PC-3 (cell line): Measurements from ENCODE around the gene ITGB1BP1.

Experiments used
- EZH2 ChIP-seq: fragments of 300-600 bp; sonication (generic); IDR thresholded peaks from one replicate; pipeline ENCODE4 v1.6.1; 2017; ENCODE audit warnings: antibody characterized with exemption, mild to moderate bottlenecking, low read length; ENCODE audit not compliant: unreplicated experiment
- EZH2phosphoT487 ChIP-seq: fragments of 300-600 bp; sonication (generic); IDR thresholded peaks from 2 replicates; pipeline ENCODE4 v1.6.1; 2018; ENCODE audit warnings: mild to moderate bottlenecking, antibody characterized with exemption, low read length, borderline replicate concordance
- TF ChIP-seq, protein P1 (sequence below): fragments of 300-600 bp; sonication (generic); conservative IDR thresholded peaks from 2 replicates; pipeline ENCODE4 v1.5.1; 2017; ENCODE audit warnings: antibody characterized with exemption, low read depth, mild to moderate bottlenecking, low read length

DNA sequence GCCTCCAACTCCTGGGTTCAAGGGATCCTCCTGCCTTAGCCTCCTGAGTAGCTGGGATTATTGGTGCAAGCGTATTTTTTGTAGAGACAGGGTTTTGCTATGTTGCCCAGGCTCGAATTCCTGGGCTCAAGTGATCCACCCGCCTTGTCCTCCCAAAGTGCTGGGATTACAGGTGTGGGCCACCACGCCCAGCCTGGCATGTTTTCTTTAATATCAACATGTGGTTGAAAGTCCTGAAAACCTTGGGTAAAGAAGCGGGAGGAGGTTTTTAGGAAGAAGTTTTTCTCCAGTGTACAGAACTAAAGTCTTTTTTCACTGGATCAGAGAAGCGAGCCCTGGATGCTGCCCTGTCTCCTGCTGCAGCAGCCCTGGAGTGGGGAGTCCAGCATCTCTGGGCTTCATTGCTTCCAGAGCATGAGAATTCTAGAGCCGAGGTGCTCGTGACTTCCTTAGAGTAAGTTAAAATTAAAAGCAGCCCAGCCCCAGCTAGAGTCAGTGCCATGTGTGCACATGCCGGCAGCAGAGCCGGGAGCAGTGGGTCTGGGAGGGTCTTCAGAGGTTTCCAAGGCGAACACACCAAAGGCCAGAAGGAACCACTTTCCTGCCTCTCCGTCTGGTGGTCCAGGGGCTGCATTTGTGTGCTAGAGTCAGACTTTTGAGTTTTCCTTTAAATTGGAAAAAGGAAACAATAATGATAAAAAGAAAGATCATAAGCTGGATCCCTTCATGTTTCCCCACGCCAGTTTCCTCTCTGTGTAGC lies 31.2 kb downstream of the ITGB1BP1 start:
- TF ChIP-seq, protein P1, sequence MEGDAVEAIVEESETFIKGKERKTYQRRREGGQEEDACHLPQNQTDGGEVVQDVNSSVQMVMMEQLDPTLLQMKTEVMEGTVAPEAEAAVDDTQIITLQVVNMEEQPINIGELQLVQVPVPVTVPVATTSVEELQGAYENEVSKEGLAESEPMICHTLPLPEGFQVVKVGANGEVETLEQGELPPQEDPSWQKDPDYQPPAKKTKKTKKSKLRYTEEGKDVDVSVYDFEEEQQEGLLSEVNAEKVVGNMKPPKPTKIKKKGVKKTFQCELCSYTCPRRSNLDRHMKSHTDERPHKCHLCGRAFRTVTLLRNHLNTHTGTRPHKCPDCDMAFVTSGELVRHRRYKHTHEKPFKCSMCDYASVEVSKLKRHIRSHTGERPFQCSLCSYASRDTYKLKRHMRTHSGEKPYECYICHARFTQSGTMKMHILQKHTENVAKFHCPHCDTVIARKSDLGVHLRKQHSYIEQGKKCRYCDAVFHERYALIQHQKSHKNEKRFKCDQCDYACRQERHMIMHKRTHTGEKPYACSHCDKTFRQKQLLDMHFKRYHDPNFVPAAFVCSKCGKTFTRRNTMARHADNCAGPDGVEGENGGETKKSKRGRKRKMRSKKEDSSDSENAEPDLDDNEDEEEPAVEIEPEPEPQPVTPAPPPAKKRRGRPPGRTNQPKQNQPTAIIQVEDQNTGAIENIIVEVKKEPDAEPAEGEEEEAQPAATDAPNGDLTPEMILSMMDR = no peak
- TF ChIP-seq EZH2 = no peak
- no peak for TF ChIP-seq EZH2phosphoT487
